ENCODE data around the gene EIF3C.
A peak's percentile ranks its signal among the peaks of the same experiment; 100 is the strongest.
"Not testable (repeated sequence)": the region's sequence is repeated elsewhere in the genome, so short reads cannot be mapped to it uniquely, and the experiment has no call there.

EIF3C gene

GRCh38 chr16:28711220-28712083 lies at the start of gene EIF3C:
Gene EIF3C, plus strand, starts transcription at chr16:28711464. Its CDS starts 223 bp downstream, at chr16:28711687.
- not testable (repeated sequence) for H3K27me3 ChIP-seq (ENCODE audit: insufficient read depth, low read length, poor library complexity); DNase-seq; H3K4me1 ChIP-seq (ENCODE audit: insufficient read depth, low read length); H3K4me3 ChIP-seq (ENCODE audit: low read depth in 1 of 2, low read length in 2 of 2); H3K79me2 ChIP-seq (ENCODE audit: insufficient read depth, low read length); H3K27ac ChIP-seq (ENCODE audit: low read length); H3K36me3 ChIP-seq (ENCODE audit: insufficient read depth, low read length); H3K9me3 ChIP-seq (ENCODE audit: insufficient read depth, low read length, severe bottlenecking); H4K20me1 ChIP-seq (ENCODE audit: insufficient read depth, low read length); H2AFZ ChIP-seq (ENCODE audit: low read depth, low read length); H3K4me2 ChIP-seq (ENCODE audit: insufficient read depth, low read length); H3K9ac ChIP-seq (ENCODE audit: low read depth, low read length)
- peak; percentile 99 for ATAC-seq (ENCODE audit: insufficient read depth, low read depth)

- H3K9ac ChIP-seq (ENCODE audit: low read depth, low read length); H4K20me1 ChIP-seq (ENCODE audit: insufficient read depth, low read length); ATAC-seq (ENCODE audit: insufficient read depth, low read depth); H3K4me2 ChIP-seq (ENCODE audit: insufficient read depth, low read length); H3K79me2 ChIP-seq (ENCODE audit: insufficient read depth, low read length); H3K9me3 ChIP-seq (ENCODE audit: insufficient read depth, low read length, severe bottlenecking); H3K27me3 ChIP-seq (ENCODE audit: insufficient read depth, low read length, poor library complexity); H3K4me1 ChIP-seq (ENCODE audit: insufficient read depth, low read length); DNase-seq; H3K27ac ChIP-seq (ENCODE audit: low read length); H3K4me3 ChIP-seq (ENCODE audit: low read depth in 1 of 2, low read length in 2 of 2); H3K36me3 ChIP-seq (ENCODE audit: insufficient read depth, low read length); H2AFZ ChIP-seq (ENCODE audit: low read depth, low read length): not testable (repeated sequence)
Observed at GRCh38 chr16:28666264-28666663, 45.0 kb upstream of the EIF3C start.

GRCh38 chr16:28667480-28667879 lies 43.8 kb upstream of the EIF3C start:
- H3K4me2 ChIP-seq (ENCODE audit: insufficient read depth, low read length); H3K9me3 ChIP-seq (ENCODE audit: insufficient read depth, low read length, severe bottlenecking); H3K9ac ChIP-seq (ENCODE audit: low read depth, low read length); H3K36me3 ChIP-seq (ENCODE audit: insufficient read depth, low read length); H3K4me3 ChIP-seq (ENCODE audit: low read depth in 1 of 2, low read length in 2 of 2); H3K27ac ChIP-seq (ENCODE audit: low read length); H4K20me1 ChIP-seq (ENCODE audit: insufficient read depth, low read length); H2AFZ ChIP-seq (ENCODE audit: low read depth, low read length); H3K27me3 ChIP-seq (ENCODE audit: insufficient read depth, low read length, poor library complexity); DNase-seq; H3K4me1 ChIP-seq (ENCODE audit: insufficient read depth, low read length); H3K79me2 ChIP-seq (ENCODE audit: insufficient read depth, low read length): not testable (repeated sequence)
- ATAC-seq (ENCODE audit: insufficient read depth, low read depth): peak; percentile 73

GRCh38 chr16:28668199-28668598 lies 43.1 kb upstream of the EIF3C start:
- ATAC-seq (ENCODE audit: insufficient read depth, low read depth); H3K27ac ChIP-seq (ENCODE audit: low read length); H3K79me2 ChIP-seq (ENCODE audit: insufficient read depth, low read length); H3K4me2 ChIP-seq (ENCODE audit: insufficient read depth, low read length); H3K36me3 ChIP-seq (ENCODE audit: insufficient read depth, low read length); H3K9me3 ChIP-seq (ENCODE audit: insufficient read depth, low read length, severe bottlenecking); H2AFZ ChIP-seq (ENCODE audit: low read depth, low read length); DNase-seq; H3K4me3 ChIP-seq (ENCODE audit: low read depth in 1 of 2, low read length in 2 of 2); H4K20me1 ChIP-seq (ENCODE audit: insufficient read depth, low read length); H3K4me1 ChIP-seq (ENCODE audit: insufficient read depth, low read length); H3K27me3 ChIP-seq (ENCODE audit: insufficient read depth, low read length, poor library complexity); H3K9ac ChIP-seq (ENCODE audit: low read depth, low read length): not testable (repeated sequence)

GRCh38 chr16:28688327-28688952 lies 22.8 kb upstream of the EIF3C start:
- not testable (repeated sequence) for H3K27me3 ChIP-seq (ENCODE audit: insufficient read depth, low read length, poor library complexity); DNase-seq; H2AFZ ChIP-seq (ENCODE audit: low read depth, low read length); H3K9ac ChIP-seq (ENCODE audit: low read depth, low read length); H3K27ac ChIP-seq (ENCODE audit: low read length); H3K36me3 ChIP-seq (ENCODE audit: insufficient read depth, low read length); H3K4me1 ChIP-seq (ENCODE audit: insufficient read depth, low read length); H3K4me3 ChIP-seq (ENCODE audit: low read depth in 1 of 2, low read length in 2 of 2); H3K79me2 ChIP-seq (ENCODE audit: insufficient read depth, low read length); H3K4me2 ChIP-seq (ENCODE audit: insufficient read depth, low read length); H3K9me3 ChIP-seq (ENCODE audit: insufficient read depth, low read length, severe bottlenecking); H4K20me1 ChIP-seq (ENCODE audit: insufficient read depth, low read length)
- peak; percentile 98 for ATAC-seq (ENCODE audit: insufficient read depth, low read depth)

- H3K27ac ChIP-seq (ENCODE audit: low read length); H2AFZ ChIP-seq (ENCODE audit: low read depth, low read length); ATAC-seq (ENCODE audit: insufficient read depth, low read depth); H3K4me2 ChIP-seq (ENCODE audit: insufficient read depth, low read length); H3K36me3 ChIP-seq (ENCODE audit: insufficient read depth, low read length); H3K79me2 ChIP-seq (ENCODE audit: insufficient read depth, low read length); H4K20me1 ChIP-seq (ENCODE audit: insufficient read depth, low read length); H3K9ac ChIP-seq (ENCODE audit: low read depth, low read length); H3K4me1 ChIP-seq (ENCODE audit: insufficient read depth, low read length); DNase-seq; H3K9me3 ChIP-seq (ENCODE audit: insufficient read depth, low read length, severe bottlenecking); H3K27me3 ChIP-seq (ENCODE audit: insufficient read depth, low read length, poor library complexity); H3K4me3 ChIP-seq (ENCODE audit: low read depth in 1 of 2, low read length in 2 of 2): not testable (repeated sequence)
Observed at GRCh38 chr16:28689425-28689824, 21.8 kb upstream of the EIF3C start.

GRCh38 chr16:28691722-28692121 lies 19.5 kb upstream of the EIF3C start:
- not testable (repeated sequence) for H3K79me2 ChIP-seq (ENCODE audit: insufficient read depth, low read length); DNase-seq; H3K9me3 ChIP-seq (ENCODE audit: insufficient read depth, low read length, severe bottlenecking); H3K9ac ChIP-seq (ENCODE audit: low read depth, low read length); H3K27ac ChIP-seq (ENCODE audit: low read length); H4K20me1 ChIP-seq (ENCODE audit: insufficient read depth, low read length); ATAC-seq (ENCODE audit: insufficient read depth, low read depth); H3K36me3 ChIP-seq (ENCODE audit: insufficient read depth, low read length); H3K4me3 ChIP-seq (ENCODE audit: low read depth in 1 of 2, low read length in 2 of 2); H3K4me1 ChIP-seq (ENCODE audit: insufficient read depth, low read length); H3K4me2 ChIP-seq (ENCODE audit: insufficient read depth, low read length); H2AFZ ChIP-seq (ENCODE audit: low read depth, low read length); H3K27me3 ChIP-seq (ENCODE audit: insufficient read depth, low read length, poor library complexity)

GRCh38 chr16:28693257-28693950 lies 17.9 kb upstream of the EIF3C start:
- not testable (repeated sequence) for H3K27me3 ChIP-seq (ENCODE audit: insufficient read depth, low read length, poor library complexity); H3K9me3 ChIP-seq (ENCODE audit: insufficient read depth, low read length, severe bottlenecking); DNase-seq; ATAC-seq (ENCODE audit: insufficient read depth, low read depth); H3K79me2 ChIP-seq (ENCODE audit: insufficient read depth, low read length); H3K9ac ChIP-seq (ENCODE audit: low read depth, low read length); H3K36me3 ChIP-seq (ENCODE audit: insufficient read depth, low read length); H3K27ac ChIP-seq (ENCODE audit: low read length); H3K4me1 ChIP-seq (ENCODE audit: insufficient read depth, low read length); H3K4me3 ChIP-seq (ENCODE audit: low read depth in 1 of 2, low read length in 2 of 2); H3K4me2 ChIP-seq (ENCODE audit: insufficient read depth, low read length); H2AFZ ChIP-seq (ENCODE audit: low read depth, low read length); H4K20me1 ChIP-seq (ENCODE audit: insufficient read depth, low read length)

Measured in DND-41 (cell line).